Measurements from ENCODE around the gene SHISA5.

Gene SHISA5

GRCh38 chr3:48470286-48470685, 33.7 kb downstream of the SHISA5 start:
- no peaks in the 10 kb centered on the region for H3K9me3 ChIP-seq
- no peaks in the 10 kb centered on the region for H3K27me3 ChIP-seq
- peaks cover 43% of the 10 kb centered on the region for H3K36me3 ChIP-seq
- H3K27ac ChIP-seq = peak overlapping the region; percentile 71
- no peak for TF ChIP-seq Cebpa-rat (IDR thresholded peaks at IDR 0.05)
- peak overlapping the region; percentile 25; the same call in 1 of the 2 replicates for H3K4me3 ChIP-seq
- H3K4me2 ChIP-seq = peak overlapping the region; percentile 98
- H4K20me1 ChIP-seq = peaks cover 45% of the 10 kb centered on the region
- H3K4me1 ChIP-seq = peaks cover 85% of the 10 kb centered on the region
- H3K9ac ChIP-seq = peak overlapping the region; percentile 66

GRCh38 chr3:48469046-48469915, 34.7 kb downstream of the SHISA5 start:
- H3K4me3 ChIP-seq = no peak overlapping the region
- H3K9ac ChIP-seq = peak overlapping the region; percentile 66

DNA sequence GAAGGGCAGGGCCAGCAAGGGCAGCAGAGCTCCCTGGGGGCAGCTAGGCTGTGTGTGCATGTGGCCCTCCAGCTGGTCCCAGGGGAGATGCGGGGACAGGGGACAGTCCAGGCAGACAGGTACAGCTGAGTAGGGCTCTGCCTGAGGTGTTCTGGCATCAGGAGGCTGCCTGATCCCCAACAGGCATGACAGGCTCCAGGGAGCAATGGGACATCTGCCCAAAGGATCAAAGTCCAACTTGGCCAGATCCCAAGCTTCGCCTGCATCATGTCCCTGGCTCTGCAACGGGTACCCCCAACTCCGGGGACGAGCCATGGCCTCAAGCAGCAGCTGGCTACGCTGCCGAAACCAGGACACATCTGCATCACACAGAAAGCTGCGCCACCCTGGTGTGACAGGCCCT, 35.6 kb downstream of the SHISA5 start:
- Histone ChIP-seq H3K4me3 (no peak overlapping the region), H4K20me1 (peaks cover 45% of the 10 kb centered on the region), H3K4me2 (peak overlapping the region; percentile 98), H3K27me3 (no peaks in the 10 kb centered on the region), H3K27ac (0 out of 2 replicates have a peak overlapping the region, but pooled peaks have one; percentile 75), H3K36me3 (peaks cover 57% of the 10 kb centered on the region), H3K4me1 (peaks cover 75% of the 10 kb centered on the region), H3K9ac (peak overlapping the region; percentile 80), H3K9me3 (no peaks in the 10 kb centered on the region)
- no peak for TF ChIP-seq Cebpa-rat (IDR thresholded peaks at IDR 0.05)

More at GRCh38 chr3:48469046-48469915, 34.7 kb downstream of the SHISA5 start:
- Histone ChIP-seq H3K4me1 (peaks cover 84% of the 10 kb centered on the region), H3K9me3 (no peaks in the 10 kb centered on the region), H3K4me2 (peak overlapping the region; percentile 98), H3K27me3 (no peaks in the 10 kb centered on the region), H3K36me3 (peaks cover 49% of the 10 kb centered on the region), H4K20me1 (peaks cover 45% of the 10 kb centered on the region), H3K27ac (peak overlapping the region; percentile 71)
- TF ChIP-seq Cebpa-rat (IDR thresholded peaks at IDR 0.05) = no peak

DNA sequence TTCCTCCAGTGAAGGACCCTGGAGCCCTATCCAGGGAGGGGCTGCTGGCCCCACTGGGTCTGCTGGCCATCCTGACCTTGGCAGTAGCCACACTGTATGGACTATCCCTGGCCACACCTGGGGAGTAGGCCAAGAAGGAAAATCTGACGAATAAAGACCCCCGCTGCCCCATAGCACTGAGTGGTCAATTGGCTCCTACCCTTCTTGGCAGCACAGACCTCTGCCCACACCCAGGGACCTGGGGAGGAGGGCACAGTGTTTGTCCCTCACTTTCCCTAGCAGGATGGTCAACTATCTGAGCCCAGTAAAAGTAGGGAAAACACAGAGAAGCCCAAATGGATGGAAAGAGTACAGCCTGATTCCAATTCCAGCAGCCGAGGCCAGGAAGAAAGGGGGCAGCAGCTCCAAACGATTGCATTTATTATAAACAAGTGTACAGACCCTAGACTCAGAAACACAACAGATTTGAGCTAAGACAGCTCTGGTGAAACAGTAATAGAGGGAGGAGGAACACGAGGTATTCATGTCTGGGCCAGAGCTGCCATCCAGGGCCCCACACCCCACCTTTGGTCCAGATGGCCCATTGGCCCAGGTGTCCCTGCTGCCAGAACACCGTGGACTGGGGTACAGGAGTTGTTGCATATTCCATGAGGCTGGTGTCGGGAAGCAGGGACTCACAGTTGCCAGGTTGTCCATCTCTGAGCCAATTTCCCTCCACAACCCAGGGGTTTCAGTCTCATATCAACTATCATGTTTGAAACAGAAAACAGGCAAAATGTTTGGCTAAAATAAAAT, 36.3 kb downstream of the SHISA5 start:
- H3K4me2 ChIP-seq = peak overlapping the region; percentile 98
- H3K27ac ChIP-seq = peak overlapping the region; percentile 75
- no peaks in the 10 kb centered on the region for H3K9me3 ChIP-seq
- peak overlapping the region; percentile 80 for H3K9ac ChIP-seq
- H3K36me3 ChIP-seq = peaks cover 63% of the 10 kb centered on the region
- peaks cover 72% of the 10 kb centered on the region for H3K4me1 ChIP-seq
- H4K20me1 ChIP-seq = peaks cover 45% of the 10 kb centered on the region
- H3K27me3 ChIP-seq = no peaks in the 10 kb centered on the region
- no peak for TF ChIP-seq Cebpa-rat (IDR thresholded peaks at IDR 0.05)
- H3K4me3 ChIP-seq = peak overlapping the region; percentile 67

- Histone ChIP-seq H3K36me3 (peaks cover 67% of the 10 kb centered on the region), H3K27me3 (no peaks in the 10 kb centered on the region), H4K20me1 (peaks cover 45% of the 10 kb centered on the region), H3K27ac (peak overlapping the region; percentile 75), H3K9me3 (no peaks in the 10 kb centered on the region), H3K9ac (peak overlapping the region; percentile 80), H3K4me2 (peak overlapping the region; percentile 98), H3K4me3 (peak overlapping the region; percentile 67), H3K4me1 (peaks cover 70% of the 10 kb centered on the region)
- no peak for TF ChIP-seq Cebpa-rat (IDR thresholded peaks at IDR 0.05)
These were observed 36.9 kb downstream of the SHISA5 start for GRCh38 chr3:48467110-48467454.

DNA sequence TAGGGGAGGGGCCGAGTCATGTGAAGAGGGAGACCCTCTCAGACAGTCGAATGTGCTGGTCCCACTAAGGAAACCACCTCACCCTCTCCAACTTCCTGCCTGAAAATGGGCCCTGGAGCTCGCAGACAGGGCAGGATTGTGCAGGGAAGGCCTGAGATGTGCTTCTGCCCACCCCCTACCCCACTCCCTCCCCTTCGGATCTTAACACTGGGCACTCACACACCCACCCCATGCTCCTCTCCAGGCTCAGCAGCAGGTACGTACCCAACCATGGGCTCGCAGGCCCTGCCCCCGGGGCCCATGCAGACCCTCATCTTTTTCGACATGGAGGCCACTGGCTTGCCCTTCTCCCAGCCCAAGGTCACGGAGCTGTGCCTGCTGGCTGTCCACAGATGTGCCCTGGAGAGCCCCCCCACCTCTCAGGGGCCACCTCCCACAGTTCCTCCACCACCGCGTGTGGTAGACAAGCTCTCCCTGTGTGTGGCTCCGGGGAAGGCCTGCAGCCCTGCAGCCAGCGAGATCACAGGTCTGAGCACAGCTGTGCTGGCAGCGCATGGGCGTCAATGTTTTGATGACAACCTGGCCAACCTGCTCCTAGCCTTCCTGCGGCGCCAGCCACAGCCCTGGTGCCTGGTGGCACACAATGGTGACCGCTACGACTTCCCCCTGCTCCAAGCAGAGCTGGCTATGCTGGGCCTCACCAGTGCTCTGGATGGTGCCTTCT, 37.4 kb downstream of the SHISA5 start:
- peak overlapping the region; percentile 67 for H3K4me3 ChIP-seq
- H3K4me2 ChIP-seq = peak overlapping the region; percentile 98
- H3K36me3 ChIP-seq = peaks cover 72% of the 10 kb centered on the region
- TF ChIP-seq Cebpa-rat (IDR thresholded peaks at IDR 0.05) = no peak
- H3K9me3 ChIP-seq = no peaks in the 10 kb centered on the region
- H4K20me1 ChIP-seq = peaks cover 45% of the 10 kb centered on the region
- peak overlapping the region; percentile 75 for H3K27ac ChIP-seq
- H3K27me3 ChIP-seq = no peaks in the 10 kb centered on the region
- peak overlapping the region; percentile 80 for H3K9ac ChIP-seq
- H3K4me1 ChIP-seq = peaks cover 64% of the 10 kb centered on the region

GRCh38 chr3:48465531-48466378, 38.2 kb downstream of the SHISA5 start:
- H3K4me1 ChIP-seq = peaks cover 62% of the 10 kb centered on the region
- no peaks in the 10 kb centered on the region for H3K9me3 ChIP-seq
- H3K36me3 ChIP-seq = peaks cover 76% of the 10 kb centered on the region
- no peak for TF ChIP-seq Cebpa-rat (IDR thresholded peaks at IDR 0.05)
- peaks cover 42% of the 10 kb centered on the region for H4K20me1 ChIP-seq
- H3K4me2 ChIP-seq = peak overlapping the region; percentile 98
- peak overlapping the region; percentile 80 for H3K9ac ChIP-seq
- peak overlapping the region; percentile 75 for H3K27ac ChIP-seq
- H3K27me3 ChIP-seq = no peaks in the 10 kb centered on the region
- peak overlapping the region; percentile 67 for H3K4me3 ChIP-seq

DNA sequence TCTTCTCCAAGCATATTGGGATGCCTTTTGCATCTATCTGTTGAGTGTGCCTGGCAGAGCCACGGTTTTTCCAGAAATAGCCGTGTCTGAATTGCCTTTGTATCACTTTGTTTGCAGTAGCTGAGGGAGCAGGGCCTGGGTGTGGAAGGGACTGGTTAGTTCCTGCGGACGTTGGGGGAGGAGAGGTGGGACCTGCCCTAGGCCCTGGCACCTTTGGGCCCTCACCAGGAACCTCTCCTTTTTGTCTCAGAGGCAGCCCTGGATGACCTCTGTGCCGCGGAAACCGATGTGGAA, 38.8 kb downstream of the SHISA5 start:
- Histone ChIP-seq H3K27me3 (no peaks in the 10 kb centered on the region), H3K9ac (no peak overlapping the region), H3K36me3 (peaks cover 79% of the 10 kb centered on the region), H3K27ac (peak overlapping the region; percentile 75), H3K4me3 (no peak overlapping the region), H3K4me1 (peaks cover 57% of the 10 kb centered on the region), H3K9me3 (no peaks in the 10 kb centered on the region), H3K4me2 (peak overlapping the region; percentile 98), H4K20me1 (peaks cover 36% of the 10 kb centered on the region)
- no peak for TF ChIP-seq Cebpa-rat (IDR thresholded peaks at IDR 0.05)

Measured in BLaER1 (cell line).